Stimulated activated CD8-positive, alpha-beta memory T cell treated with anti-CD3 and anti-CD28 coated beads, Interleukin-15, amount 100 ng/mL, for 4 hours (primary cell): ENCODE data around the gene NUMA1.

Experiments
- DNase-seq, 2 donors: peaks; one replicate each; pipeline ENCODE4 v3.0.0-alpha.2; 2020; ENCODE audit warnings: low read depth in 2 of 2

The NUMA1 gene, protein sequence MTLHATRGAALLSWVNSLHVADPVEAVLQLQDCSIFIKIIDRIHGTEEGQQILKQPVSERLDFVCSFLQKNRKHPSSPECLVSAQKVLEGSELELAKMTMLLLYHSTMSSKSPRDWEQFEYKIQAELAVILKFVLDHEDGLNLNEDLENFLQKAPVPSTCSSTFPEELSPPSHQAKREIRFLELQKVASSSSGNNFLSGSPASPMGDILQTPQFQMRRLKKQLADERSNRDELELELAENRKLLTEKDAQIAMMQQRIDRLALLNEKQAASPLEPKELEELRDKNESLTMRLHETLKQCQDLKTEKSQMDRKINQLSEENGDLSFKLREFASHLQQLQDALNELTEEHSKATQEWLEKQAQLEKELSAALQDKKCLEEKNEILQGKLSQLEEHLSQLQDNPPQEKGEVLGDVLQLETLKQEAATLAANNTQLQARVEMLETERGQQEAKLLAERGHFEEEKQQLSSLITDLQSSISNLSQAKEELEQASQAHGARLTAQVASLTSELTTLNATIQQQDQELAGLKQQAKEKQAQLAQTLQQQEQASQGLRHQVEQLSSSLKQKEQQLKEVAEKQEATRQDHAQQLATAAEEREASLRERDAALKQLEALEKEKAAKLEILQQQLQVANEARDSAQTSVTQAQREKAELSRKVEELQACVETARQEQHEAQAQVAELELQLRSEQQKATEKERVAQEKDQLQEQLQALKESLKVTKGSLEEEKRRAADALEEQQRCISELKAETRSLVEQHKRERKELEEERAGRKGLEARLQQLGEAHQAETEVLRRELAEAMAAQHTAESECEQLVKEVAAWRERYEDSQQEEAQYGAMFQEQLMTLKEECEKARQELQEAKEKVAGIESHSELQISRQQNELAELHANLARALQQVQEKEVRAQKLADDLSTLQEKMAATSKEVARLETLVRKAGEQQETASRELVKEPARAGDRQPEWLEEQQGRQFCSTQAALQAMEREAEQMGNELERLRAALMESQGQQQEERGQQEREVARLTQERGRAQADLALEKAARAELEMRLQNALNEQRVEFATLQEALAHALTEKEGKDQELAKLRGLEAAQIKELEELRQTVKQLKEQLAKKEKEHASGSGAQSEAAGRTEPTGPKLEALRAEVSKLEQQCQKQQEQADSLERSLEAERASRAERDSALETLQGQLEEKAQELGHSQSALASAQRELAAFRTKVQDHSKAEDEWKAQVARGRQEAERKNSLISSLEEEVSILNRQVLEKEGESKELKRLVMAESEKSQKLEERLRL (N-terminal part only)

DNA sequence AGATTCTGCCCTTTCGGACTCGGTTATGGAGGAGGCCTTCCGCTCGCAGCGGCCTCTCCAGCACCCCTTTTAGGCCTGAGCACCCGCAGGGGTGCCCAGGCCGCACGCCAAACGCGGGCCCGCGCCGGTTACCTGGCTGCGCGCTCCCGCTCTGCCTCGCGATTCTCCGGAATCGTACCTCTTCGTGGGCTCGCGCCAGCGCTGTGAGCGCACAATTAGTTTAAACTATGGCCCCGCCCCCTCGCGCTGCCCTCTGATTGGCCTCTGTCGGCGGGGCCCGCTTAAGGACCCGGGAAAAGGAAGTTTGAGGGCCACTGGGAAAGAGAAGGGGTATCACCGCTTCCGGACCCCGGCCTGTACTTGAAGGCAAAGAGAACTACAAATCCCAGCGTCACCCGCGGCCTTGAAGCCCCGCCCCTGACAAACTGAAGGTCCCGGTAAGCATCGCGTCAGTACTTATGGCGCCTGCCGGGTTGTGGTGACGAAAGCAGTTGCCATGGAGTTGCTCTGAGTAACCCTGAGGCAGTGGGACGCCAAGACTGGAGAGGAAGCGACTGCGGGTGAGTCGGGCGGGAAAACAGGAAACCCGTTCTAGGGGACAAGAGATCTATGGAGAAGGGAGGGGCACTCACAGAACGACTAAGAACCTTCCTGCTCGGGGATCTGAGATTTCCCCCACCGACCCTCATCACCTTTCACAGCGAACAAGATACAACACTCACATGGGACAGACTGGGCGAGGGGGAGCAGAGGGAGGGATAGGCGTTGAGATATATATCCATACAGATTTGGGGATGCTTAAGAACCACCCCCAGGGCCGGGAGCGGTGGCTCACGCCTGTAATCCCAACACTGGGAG is at the start of gene NUMA1, which contains the start of gene LRRC51:
TSS of gene NUMA1 (minus strand) at position 217 of the 858 bp plus-strand sequence. CDS start 44,599 bp downstream, outside the sequence.
TSS of gene LRRC51 (plus strand) at position 525 of the 858 bp plus-strand sequence. CDS start 8,234 bp downstream, outside the sequence.
- DNase-seq: peak; percentile 97 to 99

DNA sequence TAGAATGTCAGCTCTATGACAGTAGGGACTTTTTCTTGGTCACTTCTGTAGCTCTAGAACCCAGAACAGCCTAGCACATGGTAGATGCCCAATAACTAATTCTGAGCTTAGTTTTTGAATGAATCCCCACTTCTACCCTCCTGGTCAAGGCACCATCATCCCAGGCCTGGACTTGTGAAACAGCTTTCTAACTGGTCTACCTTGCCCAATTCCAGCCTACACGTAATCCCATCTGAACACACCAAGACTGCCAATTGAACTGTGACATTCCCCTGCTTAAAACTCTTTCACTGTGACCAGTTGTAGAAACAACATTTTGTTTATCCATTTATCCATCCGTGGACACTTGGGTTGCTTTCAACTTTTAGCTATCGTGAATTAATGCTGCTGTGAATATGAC is 49.0 kb upstream of the NUMA1 start:
- DNase-seq: no peak

DNA sequence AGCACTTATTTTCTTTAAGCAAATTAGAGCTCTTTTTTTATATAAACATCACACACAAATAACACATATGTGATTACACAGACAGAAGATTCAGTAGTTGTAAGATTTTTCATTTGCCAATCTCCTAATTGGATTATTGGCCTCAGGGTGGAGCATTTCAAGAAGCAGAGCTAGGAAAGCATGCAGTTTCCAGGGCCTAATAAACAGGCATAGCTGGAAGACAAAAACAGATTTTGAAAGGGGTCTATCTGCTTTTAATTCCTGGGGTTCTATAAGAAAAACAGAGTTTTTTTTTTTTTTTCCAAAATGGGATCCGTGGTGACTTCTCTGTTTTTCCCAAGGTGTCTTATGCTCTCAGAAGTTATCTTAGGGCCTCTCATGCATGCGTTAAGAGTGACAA is 47.6 kb upstream of the NUMA1 start:
- DNase-seq: no peak

DNA sequence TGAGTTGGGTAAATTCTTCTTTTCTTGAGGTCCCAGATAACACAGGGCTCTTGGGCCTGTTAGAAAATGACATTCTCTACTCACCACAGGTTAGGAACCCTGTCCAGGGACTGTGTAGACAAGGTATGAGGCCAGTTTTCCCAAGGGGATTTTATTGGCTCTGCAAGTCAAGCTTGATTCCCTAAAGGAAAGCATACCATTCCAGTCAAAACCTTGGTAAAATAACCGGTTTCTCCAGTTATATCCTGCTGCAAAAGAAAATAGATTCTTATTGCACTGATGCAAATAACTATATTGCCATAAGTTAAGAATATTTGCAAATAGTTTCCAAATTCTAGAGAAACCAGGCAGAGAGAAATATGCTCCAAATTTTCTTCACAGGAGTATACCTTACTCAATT is 45.6 kb upstream of the NUMA1 start:
- DNase-seq: no peak

DNA sequence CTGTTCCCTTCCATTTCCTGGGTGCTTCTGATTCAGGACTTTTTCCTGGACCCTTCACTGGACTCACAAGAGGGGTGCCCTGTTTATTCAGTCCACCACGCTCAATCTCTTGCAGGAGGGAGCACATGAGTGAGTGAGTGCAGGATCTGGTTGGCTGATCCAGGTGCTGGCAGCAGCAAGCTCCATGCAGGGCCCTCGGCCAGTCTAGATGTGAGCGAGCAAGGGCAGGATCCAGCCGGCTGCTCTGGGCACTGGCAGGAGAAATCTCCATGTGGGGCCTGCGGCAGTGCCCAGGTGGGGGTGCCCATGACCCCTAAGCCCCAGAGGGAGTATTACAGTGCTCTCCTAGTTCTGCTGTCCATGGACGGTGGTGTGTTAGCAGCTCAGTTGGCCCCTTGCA is 43.7 kb upstream of the NUMA1 start:
- no peak for DNase-seq

DNA sequence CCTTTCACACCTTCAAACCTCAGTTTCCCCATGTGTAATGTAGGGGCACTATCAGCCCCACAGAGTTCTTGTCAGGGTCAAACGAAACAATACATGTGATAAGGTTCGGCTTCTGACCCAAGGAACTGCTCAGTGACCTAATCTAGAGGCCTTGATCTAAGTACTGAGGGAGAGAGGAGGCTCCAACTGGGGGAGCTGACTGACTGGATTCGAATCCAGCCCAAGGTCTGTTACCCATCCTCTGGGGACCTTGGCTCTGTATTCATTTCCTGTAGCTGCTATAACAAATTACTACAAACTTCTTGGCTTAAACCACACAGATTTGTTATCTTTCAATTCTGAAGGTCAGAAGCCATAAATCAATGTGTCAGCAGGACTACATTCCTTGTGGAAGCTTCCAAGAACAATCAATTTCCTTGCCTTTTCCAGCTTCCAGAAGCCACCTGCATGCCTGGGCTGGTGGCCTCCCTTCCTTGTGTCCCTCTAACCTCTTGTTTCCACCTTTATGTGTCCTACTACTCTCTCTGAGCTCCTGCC is 42.8 kb upstream of the NUMA1 start:
- no peak for DNase-seq

DNA sequence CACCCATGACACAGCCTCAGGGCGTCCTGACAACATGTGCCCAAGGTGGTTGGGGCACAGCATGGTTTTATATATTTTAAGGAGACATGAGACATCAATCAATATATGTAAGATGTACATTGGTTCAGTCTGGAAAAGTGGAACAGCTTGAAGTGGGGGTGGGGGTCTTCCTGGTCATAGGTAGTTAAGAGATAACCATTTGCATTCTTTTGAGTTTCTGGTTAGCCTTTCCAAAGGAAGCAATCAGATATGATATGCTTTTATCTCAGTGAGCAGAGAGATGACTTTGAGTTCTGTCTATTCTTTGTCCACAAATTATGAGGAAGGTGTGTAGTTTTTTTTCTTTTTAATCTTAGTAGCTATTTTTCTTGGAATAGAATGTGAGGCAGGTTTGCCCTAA is 42.3 kb upstream of the NUMA1 start:
- no peak for DNase-seq

DNA sequence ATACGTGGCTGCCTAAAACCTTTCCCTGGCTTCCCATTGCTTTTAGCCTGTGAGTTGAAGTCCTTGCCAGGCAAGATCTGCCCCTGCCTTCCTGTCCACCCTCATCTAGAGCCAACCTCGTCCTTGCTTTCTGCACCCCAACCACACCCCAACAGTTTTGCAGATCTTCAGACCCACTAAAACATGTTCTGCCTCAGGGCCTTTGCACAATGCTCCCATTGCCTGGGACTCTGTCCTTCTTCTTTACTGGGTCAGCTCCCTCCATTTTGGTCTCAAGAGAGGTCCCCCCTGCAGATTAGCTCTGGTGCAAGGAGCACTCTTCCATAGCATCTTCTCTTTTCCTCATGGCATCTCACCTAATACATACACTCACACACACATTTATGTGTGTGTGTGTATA is 40.6 kb upstream of the NUMA1 start:
- no peak for DNase-seq

DNA sequence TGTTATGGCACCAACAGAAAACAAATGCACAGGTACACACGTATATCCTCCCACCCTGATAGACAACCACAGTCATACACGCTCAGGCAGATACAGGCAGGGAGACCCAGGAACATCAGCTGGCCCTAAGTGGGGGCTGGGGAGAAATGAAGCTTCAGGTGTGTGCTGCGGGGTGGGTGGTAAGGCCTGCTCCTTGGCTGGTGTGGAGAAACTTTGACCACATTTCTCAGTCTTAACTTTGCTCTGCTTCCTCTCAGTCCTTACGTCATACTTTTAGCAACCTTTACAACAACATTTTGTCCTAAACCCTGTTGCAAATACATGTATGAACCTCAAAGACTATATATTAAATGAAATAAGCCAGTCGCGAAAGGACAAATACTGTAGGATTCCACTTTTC is 38.9 kb upstream of the NUMA1 start:
- DNase-seq: no peak

DNA sequence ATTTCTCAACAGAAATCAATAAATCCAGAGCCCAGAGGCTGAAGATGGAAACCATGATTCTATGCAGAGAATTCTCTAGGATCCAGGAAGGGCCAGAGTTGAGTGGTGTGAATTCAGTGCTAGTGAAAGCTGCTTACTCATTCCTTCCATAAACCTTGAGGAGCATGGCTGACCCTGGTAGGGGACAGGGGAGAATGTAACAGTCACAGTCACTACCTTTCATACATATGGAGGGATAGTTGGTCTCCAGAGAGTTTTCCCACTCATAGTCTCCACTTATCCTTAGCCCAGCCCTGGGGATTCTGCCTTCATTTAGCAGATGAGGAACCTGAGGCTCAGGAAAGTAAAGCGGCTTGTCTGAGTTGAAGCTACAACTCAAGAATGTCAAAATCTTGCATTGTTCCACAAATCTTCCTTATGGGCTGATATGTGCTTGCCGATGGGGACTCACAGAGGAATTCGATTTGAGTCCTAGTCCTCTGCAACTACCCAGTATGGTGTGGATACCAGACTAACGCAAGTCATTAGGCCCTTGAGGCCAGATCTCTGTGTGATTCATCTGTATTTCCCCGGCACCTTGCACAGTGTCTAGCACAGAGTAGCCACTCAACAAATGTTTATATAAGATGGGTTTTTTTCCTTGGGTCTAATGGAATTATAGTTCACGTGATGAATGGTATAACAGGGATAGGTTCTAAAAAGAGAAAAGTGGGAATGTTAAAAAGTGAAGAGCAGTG is 35.8 kb upstream of the NUMA1 start:
- DNase-seq: no peak

DNA sequence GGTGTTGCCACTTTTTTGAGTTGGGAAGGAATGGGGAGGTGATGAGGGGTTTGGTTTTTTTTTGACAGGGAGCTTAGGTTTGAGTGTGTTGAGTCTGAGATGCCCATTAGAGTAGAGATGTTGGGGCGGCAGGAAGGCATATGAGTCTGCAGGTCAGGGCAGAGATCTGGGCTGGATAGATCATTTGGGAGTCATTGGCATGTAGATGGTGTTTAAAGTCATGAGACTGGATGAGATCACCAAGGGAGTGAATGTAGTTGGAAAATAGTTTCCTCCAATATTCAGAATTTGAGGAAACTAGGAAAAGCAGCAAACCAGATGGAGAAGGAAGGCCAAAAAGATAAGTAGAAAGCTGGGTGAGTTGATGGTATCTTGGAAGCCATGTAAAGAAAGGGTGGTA is 34.2 kb upstream of the NUMA1 start:
- DNase-seq: no peak

DNA sequence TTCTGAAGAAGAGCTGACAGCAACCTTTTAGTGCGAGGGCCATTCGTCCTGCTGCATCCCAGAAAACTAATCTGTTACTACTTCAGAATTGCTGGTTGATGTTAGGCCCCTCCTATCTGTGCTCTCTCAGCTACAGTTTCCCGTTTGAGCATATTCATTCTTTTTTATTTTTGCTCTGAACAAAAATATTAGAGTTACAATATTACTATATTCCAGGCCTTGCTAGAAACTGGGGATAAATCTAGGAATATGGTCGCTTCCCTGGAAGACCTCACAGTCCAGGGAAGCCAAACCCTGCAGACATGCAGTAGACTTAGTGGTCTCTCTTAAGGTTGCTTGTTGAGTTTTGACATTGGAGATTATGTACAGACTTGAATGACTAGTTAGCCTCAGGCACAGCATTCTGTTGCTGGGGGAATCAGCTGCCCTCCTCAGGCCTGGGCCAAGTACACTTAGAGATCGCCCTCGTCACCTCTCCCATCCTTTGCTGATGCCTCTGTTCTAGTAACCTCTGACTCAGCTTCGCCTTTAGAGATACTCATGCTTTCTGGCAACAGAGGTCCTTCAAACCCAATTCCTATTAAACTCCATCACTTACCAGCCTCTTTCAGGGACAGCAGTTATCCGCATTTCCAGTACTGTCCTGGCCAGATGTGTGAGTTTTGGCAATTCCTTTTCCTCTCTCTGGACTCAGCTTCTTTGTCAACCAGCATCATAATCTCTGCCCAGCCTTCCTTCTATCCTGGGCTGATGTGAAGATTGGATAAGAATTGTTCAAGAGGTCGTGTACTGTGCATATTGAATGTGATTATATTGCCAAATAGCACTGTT is 32.9 kb upstream of the NUMA1 start:
- no peak for DNase-seq

DNA sequence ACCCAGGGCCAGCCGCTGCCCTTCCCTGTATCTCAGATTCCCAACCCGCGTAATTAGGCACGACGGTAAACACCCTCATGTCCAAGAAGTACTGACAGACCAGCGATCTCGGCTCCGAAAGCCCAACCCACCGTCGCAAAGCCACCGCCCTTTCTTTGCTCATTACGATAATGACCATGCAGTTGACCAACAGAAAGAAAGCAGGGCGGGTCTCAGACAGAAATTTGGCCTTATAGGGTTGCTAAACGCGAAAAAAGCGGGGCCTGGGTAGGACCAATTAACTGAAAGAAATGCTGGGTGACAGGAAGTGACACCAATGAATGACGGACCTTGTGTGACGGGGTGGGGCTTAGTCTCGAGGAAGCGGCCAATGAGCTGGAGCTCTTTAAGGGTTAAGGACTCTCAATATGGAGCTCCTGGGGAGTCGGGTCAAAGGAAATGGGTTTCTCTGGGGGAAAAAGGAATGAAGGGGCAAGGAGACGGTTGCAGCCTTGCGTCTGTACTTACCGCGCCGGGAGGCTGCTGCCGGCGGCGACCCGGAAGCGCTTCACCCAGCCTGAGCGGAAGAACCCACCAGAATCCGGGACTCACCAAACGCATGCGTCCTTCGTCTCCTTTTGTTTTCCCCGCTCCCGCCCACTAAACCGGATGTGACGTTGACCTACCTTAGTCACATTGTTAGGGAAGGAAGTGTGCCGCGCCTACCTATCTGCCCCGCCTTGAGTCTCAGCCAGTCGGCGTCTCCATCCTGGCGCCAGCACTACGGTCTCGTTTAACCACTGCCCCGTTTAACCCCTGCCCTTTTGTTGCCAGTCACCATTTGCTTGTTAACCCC is 32.0 kb upstream of the NUMA1 start, which contains the start of gene ANAPC15:
TSS of gene ANAPC15 (minus strand) at position 553 of the 835 bp plus-strand sequence. CDS start 1,419 bp downstream, outside the sequence.
- peak; percentile 95 to 100 for DNase-seq

DNA sequence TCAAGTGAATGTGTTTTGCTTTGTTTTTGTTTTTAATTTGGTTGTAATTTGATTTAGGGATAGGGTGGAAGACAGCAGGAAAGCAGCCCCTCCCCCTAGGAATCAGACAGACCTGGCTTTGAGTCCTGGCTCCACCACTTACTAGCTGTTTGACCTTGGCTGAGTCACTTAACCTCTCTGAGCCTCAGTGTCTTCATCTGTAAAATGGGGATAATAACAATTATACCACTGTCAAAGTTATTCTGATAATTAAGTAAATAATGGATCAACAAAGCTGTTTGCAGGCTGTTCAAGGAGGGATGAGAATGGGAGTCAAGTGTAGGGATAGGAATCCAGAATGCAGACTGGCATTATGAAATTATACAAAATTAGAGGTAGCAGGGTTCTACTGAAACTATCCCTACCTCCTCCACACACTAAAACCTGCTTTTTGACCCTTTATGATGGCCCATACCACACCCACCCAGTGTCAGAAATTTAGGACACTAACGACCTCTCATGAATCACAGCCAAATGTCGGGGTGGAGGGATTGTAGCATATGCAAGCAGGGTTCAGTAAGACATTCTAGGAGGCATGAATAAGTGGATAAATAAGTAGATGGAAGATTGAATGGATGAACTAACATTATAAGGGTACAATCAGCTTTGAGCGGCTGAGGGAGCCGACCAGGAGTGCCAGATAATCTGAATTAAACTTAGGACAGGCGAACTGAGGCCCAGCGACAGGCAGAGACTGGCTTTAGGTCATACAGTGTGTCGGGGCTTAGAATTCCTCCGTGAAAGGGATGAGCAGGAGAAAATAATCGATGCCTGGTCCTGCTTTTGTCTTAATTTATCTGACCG is 31.2 kb upstream of the NUMA1 start:
- DNase-seq: no peak

DNA sequence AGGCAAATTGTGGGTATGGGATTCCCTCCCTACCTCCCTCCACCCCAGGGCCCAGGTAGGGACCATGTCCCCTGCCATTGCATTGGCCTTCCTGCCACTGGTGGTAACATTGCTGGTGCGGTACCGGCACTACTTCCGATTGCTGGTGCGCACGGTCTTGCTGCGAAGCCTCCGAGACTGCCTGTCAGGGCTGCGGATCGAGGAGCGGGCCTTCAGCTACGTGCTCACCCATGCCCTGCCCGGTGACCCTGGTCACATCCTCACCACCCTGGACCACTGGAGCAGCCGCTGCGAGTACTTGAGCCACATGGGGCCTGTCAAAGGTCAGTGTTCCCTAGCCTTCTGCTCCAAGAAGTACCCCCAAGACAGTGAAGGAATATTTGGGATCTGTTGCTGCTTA is 25.5 kb upstream of the NUMA1 start, which contains the start of gene TOMT:
TSS of gene TOMT (plus strand) at position 37 of the 400 bp plus-strand sequence. CDS start at position 65, 28 bp downstream.
- no peak for DNase-seq

DNA sequence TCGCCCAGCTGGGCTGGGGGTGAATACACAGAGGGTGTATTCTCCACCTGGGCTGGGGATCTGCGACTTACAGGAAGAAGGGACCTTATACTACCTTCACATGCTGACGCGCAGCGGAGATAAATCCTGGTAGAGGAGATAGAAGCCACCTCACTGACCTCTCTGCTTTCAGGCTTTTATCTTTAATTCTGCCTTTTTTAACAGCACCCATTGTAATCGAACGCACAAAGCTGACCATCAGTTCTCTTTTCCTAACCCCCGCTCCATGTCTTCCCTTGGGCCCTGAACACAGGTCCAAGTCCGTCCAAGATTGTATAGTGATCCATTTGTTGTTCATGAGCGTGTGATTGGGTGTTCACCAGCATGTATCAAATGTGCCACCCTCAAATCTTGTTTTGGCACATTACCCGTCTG is 23.4 kb upstream of the NUMA1 start:
- DNase-seq: no peak
